ENCODE measurements around the gene FBXL16.

Gene FBXL16

DNA sequence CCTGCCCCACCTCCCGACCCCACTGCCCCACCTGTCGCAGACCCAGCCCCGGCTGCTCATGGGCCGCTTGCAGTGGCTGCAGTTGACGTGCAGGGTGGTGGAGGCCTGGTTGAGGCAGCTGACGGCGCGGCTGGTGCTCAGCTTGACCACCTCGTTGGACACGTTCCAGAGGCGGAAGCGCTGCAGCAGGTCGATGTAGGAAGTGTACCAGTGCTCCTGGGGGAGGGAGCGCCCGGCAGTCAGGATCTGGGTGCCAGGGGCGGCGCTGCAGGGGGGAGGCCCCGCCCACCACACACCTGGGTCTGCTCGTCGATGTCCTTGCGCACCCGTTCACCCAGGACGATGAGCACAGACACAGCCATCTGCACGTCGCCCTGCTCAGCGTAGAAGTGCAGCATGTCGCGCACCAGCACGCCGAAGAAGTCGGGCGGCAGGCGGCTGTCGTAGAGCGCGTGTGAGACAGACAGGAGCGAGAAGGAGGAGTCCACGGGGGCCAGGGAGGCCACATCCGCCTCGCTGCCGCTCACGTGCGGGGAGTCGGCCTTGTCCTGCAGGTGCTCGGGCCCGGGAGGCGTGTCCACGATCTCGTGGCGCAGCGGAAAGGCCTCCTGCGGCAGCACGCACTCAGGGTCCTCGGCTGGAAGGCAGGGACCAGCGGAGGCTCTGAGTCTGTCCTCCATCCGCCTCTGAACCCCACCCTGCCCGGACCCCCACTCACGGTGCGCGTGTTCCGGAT is 20.5 kb downstream of the FBXL16 start:
- no peaks in the 10 kb centered on the region for H3K9me2 ChIP-seq (replicated peaks; ENCODE audit: low read depth, low read length)
- peaks cover 2% of the 10 kb centered on the region for H4K20me1 ChIP-seq (ENCODE audit: insufficient read depth, low read length, poor library complexity, severe bottlenecking)
- H3F3A ChIP-seq (ENCODE audit: low read depth), result no peaks in the 10 kb centered on the region
- no peak overlapping the region for H2AFZ ChIP-seq (ENCODE audit: low read length)
- H3K4me1 ChIP-seq (ENCODE audit: insufficient read depth, low read length, poor library complexity, severe bottlenecking), result peaks cover 9% of the 10 kb centered on the region
- H3K9ac ChIP-seq (ENCODE audit: low read depth, low read length, poor library complexity, severe bottlenecking), result no peak overlapping the region
- no peaks in the 10 kb centered on the region for H3K9me3 ChIP-seq (ENCODE audit: insufficient read depth, low read depth, low read length)
- no peak overlapping the region for H3K4me2 ChIP-seq (ENCODE audit: low read depth, low read length, poor library complexity, severe bottlenecking)
- TF ChIP-seq, protein P1, sequence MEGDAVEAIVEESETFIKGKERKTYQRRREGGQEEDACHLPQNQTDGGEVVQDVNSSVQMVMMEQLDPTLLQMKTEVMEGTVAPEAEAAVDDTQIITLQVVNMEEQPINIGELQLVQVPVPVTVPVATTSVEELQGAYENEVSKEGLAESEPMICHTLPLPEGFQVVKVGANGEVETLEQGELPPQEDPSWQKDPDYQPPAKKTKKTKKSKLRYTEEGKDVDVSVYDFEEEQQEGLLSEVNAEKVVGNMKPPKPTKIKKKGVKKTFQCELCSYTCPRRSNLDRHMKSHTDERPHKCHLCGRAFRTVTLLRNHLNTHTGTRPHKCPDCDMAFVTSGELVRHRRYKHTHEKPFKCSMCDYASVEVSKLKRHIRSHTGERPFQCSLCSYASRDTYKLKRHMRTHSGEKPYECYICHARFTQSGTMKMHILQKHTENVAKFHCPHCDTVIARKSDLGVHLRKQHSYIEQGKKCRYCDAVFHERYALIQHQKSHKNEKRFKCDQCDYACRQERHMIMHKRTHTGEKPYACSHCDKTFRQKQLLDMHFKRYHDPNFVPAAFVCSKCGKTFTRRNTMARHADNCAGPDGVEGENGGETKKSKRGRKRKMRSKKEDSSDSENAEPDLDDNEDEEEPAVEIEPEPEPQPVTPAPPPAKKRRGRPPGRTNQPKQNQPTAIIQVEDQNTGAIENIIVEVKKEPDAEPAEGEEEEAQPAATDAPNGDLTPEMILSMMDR (conservative IDR thresholded peaks at IDR 0.05; ENCODE audit: low read length), result no peak
- no peak for TF ChIP-seq EZH2phosphoT487 (IDR thresholded peaks at IDR 0.05; ENCODE audit: borderline replicate concordance)
- no peaks in the 10 kb centered on the region for H3K27me3 ChIP-seq (ENCODE audit: insufficient read depth, low read length, poor library complexity, severe bottlenecking)
- H3K79me2 ChIP-seq (ENCODE audit: insufficient read depth, low read length), result peaks cover 23% of the 10 kb centered on the region
- H3K36me3 ChIP-seq (ENCODE audit: insufficient read depth, low read length), result no peaks in the 10 kb centered on the region
- H3K4me3 ChIP-seq (ENCODE audit: low read length, poor library complexity, severe bottlenecking), result no peak overlapping the region

GRCh38 chr16:684071-684794 is 21.4 kb downstream of the FBXL16 start, which contains the start of gene JMJD8:
Gene JMJD8 (minus strand): TSS chr16:684334. CDS start chr16:684319, 15 bp downstream.
- Histone ChIP-seq H3F3A (ENCODE audit: low read depth) (no peaks in the 10 kb centered on the region), H3K4me2 (ENCODE audit: low read depth, low read length, poor library complexity, severe bottlenecking) (no peak within 1 kb of the TSS), H3K79me2 (ENCODE audit: insufficient read depth, low read length) (peaks cover 17% of the 10 kb centered on the region; the same call in 1 of the 2 replicates), H3K27me3 (ENCODE audit: insufficient read depth, low read length, poor library complexity, severe bottlenecking) (no peaks in the 10 kb centered on the region), H4K20me1 (ENCODE audit: insufficient read depth, low read length, poor library complexity, severe bottlenecking) (peaks cover 2% of the 10 kb centered on the region), H3K9me2 (replicated peaks; ENCODE audit: low read depth, low read length) (no peaks in the 10 kb centered on the region), H3K4me3 (ENCODE audit: low read length, poor library complexity, severe bottlenecking) (no peak within 1 kb of the TSS), H3K9me3 (ENCODE audit: insufficient read depth, low read depth, low read length) (no peaks in the 10 kb centered on the region), H2AFZ (ENCODE audit: low read length) (no peak within 1 kb of the TSS), H3K4me1 (ENCODE audit: insufficient read depth, low read length, poor library complexity, severe bottlenecking) (peaks cover 6% of the 10 kb centered on the region), H3K9ac (ENCODE audit: low read depth, low read length, poor library complexity, severe bottlenecking) (no peak within 1 kb of the TSS), H3K36me3 (ENCODE audit: insufficient read depth, low read length) (no peaks in the 10 kb centered on the region)
- TF ChIP-seq, protein P1 (conservative IDR thresholded peaks at IDR 0.05; ENCODE audit: low read length), result no peak
- no peak for TF ChIP-seq EZH2phosphoT487 (IDR thresholded peaks at IDR 0.05; ENCODE audit: borderline replicate concordance)

GRCh38 chr16:683396-684070 is 22.1 kb downstream of the FBXL16 start:
- H3K9ac ChIP-seq (ENCODE audit: low read depth, low read length, poor library complexity, severe bottlenecking), result no peak overlapping the region
- peaks cover 4% of the 10 kb centered on the region for H3K4me1 ChIP-seq (ENCODE audit: insufficient read depth, low read length, poor library complexity, severe bottlenecking)
- no peaks in the 10 kb centered on the region for H3K9me2 ChIP-seq (replicated peaks; ENCODE audit: low read depth, low read length)
- peaks cover 2% of the 10 kb centered on the region for H4K20me1 ChIP-seq (ENCODE audit: insufficient read depth, low read length, poor library complexity, severe bottlenecking)
- H3K9me3 ChIP-seq (ENCODE audit: insufficient read depth, low read depth, low read length), result no peaks in the 10 kb centered on the region
- no peaks in the 10 kb centered on the region for H3K36me3 ChIP-seq (ENCODE audit: insufficient read depth, low read length)
- TF ChIP-seq, protein P1 (conservative IDR thresholded peaks at IDR 0.05; ENCODE audit: low read length), result no peak
- no peak for TF ChIP-seq EZH2phosphoT487 (IDR thresholded peaks at IDR 0.05; ENCODE audit: borderline replicate concordance)
- no peak overlapping the region for H2AFZ ChIP-seq (ENCODE audit: low read length)
- H3K27me3 ChIP-seq (ENCODE audit: insufficient read depth, low read length, poor library complexity, severe bottlenecking), result no peaks in the 10 kb centered on the region
- H3K4me2 ChIP-seq (ENCODE audit: low read depth, low read length, poor library complexity, severe bottlenecking), result no peak overlapping the region
- H3K4me3 ChIP-seq (ENCODE audit: low read length, poor library complexity, severe bottlenecking), result no peak overlapping the region
- H3K79me2 ChIP-seq (ENCODE audit: insufficient read depth, low read length), result peaks cover 16% of the 10 kb centered on the region; the same call in 1 of the 2 replicates
- H3F3A ChIP-seq (ENCODE audit: low read depth), result no peaks in the 10 kb centered on the region

All from Loucy (cell line).